PC-9 (cell line): ENCODE measurements around the gene PPP1R9A. TPM values are rescaled to one million over a fixed set of nuclear protein-coding genes. Genes with fewer than 3 reads are reported as not detected.

Source experiments
- BruUV-seq: library from RNA; stranded (reverse); fragments of 400-500 nt; replicated peaks from 2 replicates; lab custom pipeline; 2021; lab: Mats Ljungman, UMichigan
- CTCF ChIA-PET: fragments of 300-600 bp; sonication (Branson Sonifier 250); formaldehyde crosslinking; loops from one replicate; lab custom pipeline; 2022; ENCODE audit warnings: antibody characterized with exemption; lab: Charles Lee
- POLR2A ChIA-PET: fragments of 300-600 bp; sonication (Branson Sonifier 250); formaldehyde crosslinking; loops from one replicate; lab custom pipeline; 2022; ENCODE audit warnings: antibody characterized with exemption; ENCODE audit not compliant: unreplicated experiment; lab: Charles Lee
- DNase-seq, 2 experiments: peaks; one replicate each; pipeline versions ENCODE4 v3.0.0 to v3.0.0-alpha.2; 2015 to 2022; ENCODE audit warnings: mixed read lengths in 1 of 2
- H2AFZ ChIP-seq: fragments of 200-600 bp; sonication (generic); 2 replicates; pipeline ENCODE4 v1.8.1; 2017; ENCODE audit warnings: antibody characterized with exemption
- H3F3A ChIP-seq: fragments of 200-600 bp; sonication (generic); 2 replicates; pipeline ENCODE4 v1.8.1; 2017; ENCODE audit warnings: antibody characterized with exemption, mild to moderate bottlenecking, low read depth; ENCODE audit not compliant: insufficient read depth
- H3K27ac ChIP-seq: fragments of 200-600 bp; sonication (generic); 2 replicates; pipeline ENCODE4 v1.6.1; 2016; ENCODE audit warnings: mixed run types
- H3K27me3 ChIP-seq: fragments of 200-600 bp; sonication (generic); 2 replicates; pipeline ENCODE4 v1.6.1; 2016; ENCODE audit warnings: low read depth, mixed run types; ENCODE audit not compliant: insufficient read depth
- H3K36me3 ChIP-seq: fragments of 200-600 bp; sonication (generic); 2 replicates; pipeline ENCODE4 v1.6.1; 2016; ENCODE audit warnings: low read depth, mixed run types
- H3K4me1 ChIP-seq: fragments of 200-600 bp; sonication (generic); replicated peaks from 2 replicates; pipeline ENCODE4 v1.6.1; 2016; ENCODE audit warnings: mixed run types; ENCODE audit not compliant: insufficient read depth
- H3K4me2 ChIP-seq: fragments of 200-600 bp; sonication (generic); 2 replicates; pipeline ENCODE4 v1.6.1; 2017; ENCODE audit warnings: mixed run types
- H3K4me3 ChIP-seq: fragments of 200-600 bp; sonication (generic); 2 replicates; pipeline ENCODE4 v1.6.1; 2016; ENCODE audit warnings: mixed run types
- H3K79me2 ChIP-seq: fragments of 200-600 bp; sonication (generic); 2 replicates; pipeline ENCODE4 v1.6.1; 2017; ENCODE audit warnings: low read depth, mixed run types
- H3K9me2 ChIP-seq: fragments of 200-600 bp; sonication (generic); 2 replicates; pipeline ENCODE4 v1.8.1; 2017; ENCODE audit warnings: mild to moderate bottlenecking; ENCODE audit not compliant: insufficient read depth
- H3K9me3 ChIP-seq: fragments of 200-600 bp; sonication (generic); 2 replicates; pipeline ENCODE4 v1.8.1; 2016; ENCODE audit warnings: low read depth; ENCODE audit not compliant: insufficient read depth
- H4K20me1 ChIP-seq: fragments of 200-600 bp; sonication (generic); 2 replicates; pipeline ENCODE4 v1.8.1; 2017; ENCODE audit not compliant: insufficient read depth
- CTCF ChIP-seq: fragments of 200-600 bp; sonication (generic); conservative IDR thresholded peaks from 2 replicates; pipeline ENCODE4 v1.6.1; 2017; ENCODE audit warnings: mixed run types, antibody characterized with exemption, mild to moderate bottlenecking, moderate library complexity
- EZH2 ChIP-seq: fragments of 200-600 bp; sonication (generic); IDR thresholded peaks from 2 replicates; pipeline ENCODE4 v1.8.0; 2017; ENCODE audit warnings: antibody characterized with exemption, low read depth
- intact Hi-C: fragments of 100-400 bp; cut with micrococcal nuclease; formaldehyde crosslinking; loops from one replicate; pipeline ENCODE4 v1.10.0; 2022; ENCODE audit not compliant: unreplicated experiment
- total RNA-seq: library from RNA; stranded (reverse); gene quantifications from 2 replicates; pipeline ENCODE4 v1.2.3, GENCODE V29; 2021

Gene PPP1R9A
- total RNA-seq, 1 experiment from 2014 or later = 11.5 TPM

DNA sequence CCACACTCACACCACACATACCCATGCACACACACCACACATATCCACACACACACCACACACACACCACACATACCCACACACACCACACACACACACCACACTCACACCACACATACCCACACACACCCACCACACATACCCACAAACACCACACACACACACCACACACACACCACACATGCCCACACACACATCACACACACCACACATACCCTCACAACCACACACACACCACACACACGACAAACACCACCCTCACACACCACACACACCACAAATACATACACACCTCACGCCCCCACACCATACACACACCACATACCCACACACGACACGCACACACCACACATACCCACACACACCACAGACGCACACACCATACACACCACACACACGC, 297.2 kb downstream of the PPP1R9A start:
- Histone ChIP-seq H3K27me3 (no peaks in the 10 kb centered on the region), H3K9me3 (no peaks in the 10 kb centered on the region), H3K9me2 (no peaks in the 10 kb centered on the region), H3K4me1 (peaks cover 6% of the 10 kb centered on the region), H3K79me2 (no peaks in the 10 kb centered on the region), H3F3A (no peaks in the 10 kb centered on the region), H3K36me3 (no peaks in the 10 kb centered on the region), H3K4me2 (no peak overlapping the region), H3K4me3 (no peak overlapping the region), H3K27ac (no peak overlapping the region), H2AFZ (no peak overlapping the region), H4K20me1 (no peaks in the 10 kb centered on the region)
- no TSS peak for BruUV-seq
- no peak for DNase-seq
- intact Hi-C loops = loop anchor here (5.0 kb wide), 1 partner anchor 273 kb away; no protein-coding TSS in a partner anchor
- POLR2A ChIA-PET = no interaction called here
- TF ChIP-seq CTCF = no peak
- TF ChIP-seq EZH2 = no peak
- CTCF ChIA-PET = no interaction called here

GRCh38 chr7:95205665-95206225, 298.4 kb downstream of the PPP1R9A start:
- H3K36me3 ChIP-seq = no peaks in the 10 kb centered on the region
- H3K4me2 ChIP-seq = peak overlapping the region; percentile 31; the same call in 1 of the 2 replicates
- no peaks in the 10 kb centered on the region for H3K79me2 ChIP-seq
- intact Hi-C loops = no loop called here
- peak in 1 of 2 experiments; percentile 42 for DNase-seq
- no peak overlapping the region for H2AFZ ChIP-seq
- H3F3A ChIP-seq = no peaks in the 10 kb centered on the region
- no peak overlapping the region for H3K4me3 ChIP-seq
- H3K9me2 ChIP-seq = no peaks in the 10 kb centered on the region
- no peaks in the 10 kb centered on the region for H3K9me3 ChIP-seq
- no peak for TF ChIP-seq CTCF
- TF ChIP-seq EZH2 = no peak
- H4K20me1 ChIP-seq = no peaks in the 10 kb centered on the region
- ChIA-PET POLR2A (no interaction called here), CTCF (no interaction called here)
- H3K27ac ChIP-seq = no peak overlapping the region
- no TSS peak for BruUV-seq
- no peaks in the 10 kb centered on the region for H3K27me3 ChIP-seq
- peaks cover 6% of the 10 kb centered on the region for H3K4me1 ChIP-seq

DNA sequence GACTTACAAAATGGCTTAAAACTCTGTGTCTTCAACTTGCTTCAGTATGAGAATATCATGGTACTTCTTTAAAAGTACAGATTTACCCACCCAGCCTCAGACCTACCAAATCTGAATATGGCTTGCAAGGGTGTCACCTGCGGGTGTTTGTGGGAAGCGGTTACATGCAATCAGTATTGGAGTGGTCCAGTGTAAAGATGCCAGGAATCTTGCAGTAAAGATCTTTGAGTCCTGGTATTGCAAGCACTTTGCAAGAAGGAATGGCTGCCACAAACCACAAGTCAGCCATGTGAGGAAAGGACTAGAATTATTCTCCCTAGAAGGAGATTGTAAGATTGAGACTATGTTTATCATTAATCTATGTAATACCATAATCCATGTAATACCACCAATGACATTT, 301.9 kb downstream of the PPP1R9A start:
- H3K9me2 ChIP-seq = no peaks in the 10 kb centered on the region
- TF ChIP-seq EZH2 (no peak), CTCF (no peak)
- intact Hi-C loops = no loop called here
- H3K4me2 ChIP-seq = no peak overlapping the region
- H3K79me2 ChIP-seq = no peaks in the 10 kb centered on the region
- H4K20me1 ChIP-seq = no peaks in the 10 kb centered on the region
- H3K27me3 ChIP-seq = no peaks in the 10 kb centered on the region
- H3K36me3 ChIP-seq = no peaks in the 10 kb centered on the region
- POLR2A ChIA-PET = no interaction called here
- H3F3A ChIP-seq = no peaks in the 10 kb centered on the region
- H3K4me1 ChIP-seq = peaks cover 6% of the 10 kb centered on the region
- no peak for DNase-seq
- no peaks in the 10 kb centered on the region; the same call in 1 of the 2 replicates for H3K9me3 ChIP-seq
- no peak overlapping the region for H3K27ac ChIP-seq
- no peak overlapping the region for H2AFZ ChIP-seq
- no peak overlapping the region for H3K4me3 ChIP-seq
- CTCF ChIA-PET = no interaction called here
- BruUV-seq = no TSS peak
